Stimulated activated naive CD8-positive, alpha-beta T cell treated with anti-CD3 and anti-CD28 coated beads, Interleukin-15, Interleukin-2, amounts not matched to agents 100 U/mL and 50 U/mL, for 24 hours (primary cell): Measurements from ENCODE around the gene RAP1GAP2.
"Not testable (repeated sequence)": the region's sequence is repeated elsewhere in the genome, so short reads cannot be mapped to it uniquely, and the experiment has no call there.

Experiments
- ATAC-seq: fragments of 150-1000 bp; cut with Tn5 transposase; one replicate; pipeline ENCODE4 v1.10.0; 2021
- DNase-seq: peaks from one replicate; pipeline ENCODE4 v3.0.0; 2021

The RAP1GAP2 gene

DNA sequence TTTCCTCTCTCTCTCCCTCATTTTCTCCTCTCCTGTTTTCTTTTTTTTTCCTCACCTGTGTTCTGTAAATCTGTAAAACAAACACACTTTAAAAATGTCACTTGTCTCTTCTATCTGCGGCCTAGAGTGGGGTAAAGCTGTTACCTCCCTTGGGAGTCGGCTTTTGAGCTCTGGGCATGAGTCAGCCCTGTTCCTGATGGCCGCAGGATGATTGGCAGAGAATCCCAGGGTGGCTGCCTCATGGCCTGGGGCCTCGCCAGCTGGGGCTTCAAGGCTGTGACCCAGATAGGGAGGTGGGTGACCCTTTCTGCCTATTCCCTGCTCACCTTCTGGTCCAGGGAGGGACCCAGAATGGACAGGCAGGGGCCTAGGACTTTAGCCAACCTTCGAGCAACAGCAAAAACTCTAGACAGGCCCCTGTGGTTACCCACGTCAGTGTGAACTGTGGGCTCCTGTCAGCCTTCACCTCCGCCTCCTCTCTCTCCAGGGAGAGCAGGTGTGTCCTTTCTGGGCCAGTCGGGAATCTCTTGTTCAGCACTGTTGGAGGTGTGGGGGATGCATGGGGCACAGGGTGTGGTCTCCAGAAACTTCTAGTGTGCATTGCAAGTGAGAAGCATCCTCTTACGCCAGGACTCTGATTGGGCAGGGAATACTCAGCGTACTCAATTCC, 87.4 kb downstream of the RAP1GAP2 start:
- no peak for ATAC-seq
- DNase-seq: no peak

- DNase-seq (no peak), ATAC-seq (no peak)
These were observed 89.5 kb downstream of the RAP1GAP2 start for GRCh38 chr17:2885733-2886132.

- no peak for DNase-seq
- ATAC-seq: no peak
These were observed 92.1 kb downstream of the RAP1GAP2 start for GRCh38 chr17:2888326-2888725.

GRCh38 chr17:2889256-2889655, 93.0 kb downstream of the RAP1GAP2 start:
- ATAC-seq (no peak), DNase-seq (no peak)

- not testable (repeated sequence) for DNase-seq, ATAC-seq
These were observed 94.5 kb downstream of the RAP1GAP2 start for GRCh38 chr17:2890778-2891177.

- DNase-seq (no peak), ATAC-seq (peak; percentile 77)
These were observed 96.2 kb downstream of the RAP1GAP2 start for GRCh38 chr17:2892305-2892971.

DNA sequence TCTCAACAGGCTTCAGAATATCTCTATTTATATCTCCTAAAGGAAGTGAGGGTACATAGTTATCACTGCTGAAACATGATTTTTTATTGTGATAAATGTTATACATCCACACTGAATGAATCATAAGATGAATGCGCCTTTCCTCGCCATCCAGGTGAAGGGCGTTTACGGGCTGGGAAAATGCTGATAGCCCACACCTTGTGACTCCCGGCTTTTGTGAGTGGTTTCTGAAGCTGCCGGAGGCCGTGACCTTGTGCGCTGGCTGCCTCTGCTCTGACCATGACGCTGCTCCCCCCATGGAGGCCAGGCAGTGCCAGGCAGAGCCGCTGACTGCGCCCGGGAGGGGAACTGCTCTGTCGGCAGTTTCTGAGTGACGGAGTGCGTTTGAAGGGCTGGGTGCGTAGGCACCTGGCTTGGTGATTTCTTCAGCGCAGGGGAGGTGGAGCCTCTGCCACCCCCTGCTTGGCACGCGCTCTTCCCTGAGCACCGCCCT, 97.2 kb downstream of the RAP1GAP2 start:
- no peak for ATAC-seq

DNA sequence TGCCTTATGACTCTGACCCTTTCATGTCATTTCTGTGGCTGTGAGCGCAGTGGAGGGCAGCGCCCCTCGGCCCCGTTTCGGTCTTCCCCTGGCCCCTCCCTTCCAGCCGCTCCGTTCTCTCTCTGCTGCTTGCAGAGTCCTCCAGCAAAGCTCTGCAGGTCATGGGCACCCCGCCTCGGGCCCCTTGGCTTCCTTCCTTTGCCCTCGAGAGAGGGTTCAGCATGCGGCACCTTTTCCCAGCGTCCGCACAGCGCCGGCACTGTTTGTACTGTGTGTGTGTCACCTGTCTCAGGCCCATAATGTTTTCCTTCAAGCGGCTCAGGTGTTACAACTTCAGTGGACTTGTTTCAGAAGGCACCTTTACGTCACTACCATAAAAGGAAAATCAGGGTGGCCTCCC, 98.5 kb downstream of the RAP1GAP2 start:
- ATAC-seq: no peak
- no peak for DNase-seq

More for the DNA sequence above, 97.2 kb downstream of the RAP1GAP2 start:
- no peak for DNase-seq

DNA sequence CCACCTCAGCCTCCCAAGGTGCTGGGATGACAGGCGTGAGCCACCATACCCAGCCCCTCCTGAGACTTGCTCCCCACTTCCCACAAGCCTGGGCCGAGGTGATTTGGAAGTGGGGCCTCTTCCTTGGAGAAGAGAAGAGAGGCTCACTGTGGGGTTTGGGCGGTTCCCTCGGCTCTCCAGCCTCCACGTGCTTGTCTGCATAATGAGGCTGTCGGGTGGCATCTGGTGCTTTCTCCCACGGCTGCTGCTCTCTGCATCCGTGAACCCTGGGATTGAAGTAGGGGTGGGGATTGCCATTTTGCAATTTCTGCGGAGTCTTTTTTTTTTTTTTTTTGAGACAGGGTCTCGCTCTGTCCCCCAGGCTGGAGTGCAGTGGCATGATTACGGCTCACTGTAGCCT, 101.4 kb downstream of the RAP1GAP2 start:
- ATAC-seq: no peak

DNA sequence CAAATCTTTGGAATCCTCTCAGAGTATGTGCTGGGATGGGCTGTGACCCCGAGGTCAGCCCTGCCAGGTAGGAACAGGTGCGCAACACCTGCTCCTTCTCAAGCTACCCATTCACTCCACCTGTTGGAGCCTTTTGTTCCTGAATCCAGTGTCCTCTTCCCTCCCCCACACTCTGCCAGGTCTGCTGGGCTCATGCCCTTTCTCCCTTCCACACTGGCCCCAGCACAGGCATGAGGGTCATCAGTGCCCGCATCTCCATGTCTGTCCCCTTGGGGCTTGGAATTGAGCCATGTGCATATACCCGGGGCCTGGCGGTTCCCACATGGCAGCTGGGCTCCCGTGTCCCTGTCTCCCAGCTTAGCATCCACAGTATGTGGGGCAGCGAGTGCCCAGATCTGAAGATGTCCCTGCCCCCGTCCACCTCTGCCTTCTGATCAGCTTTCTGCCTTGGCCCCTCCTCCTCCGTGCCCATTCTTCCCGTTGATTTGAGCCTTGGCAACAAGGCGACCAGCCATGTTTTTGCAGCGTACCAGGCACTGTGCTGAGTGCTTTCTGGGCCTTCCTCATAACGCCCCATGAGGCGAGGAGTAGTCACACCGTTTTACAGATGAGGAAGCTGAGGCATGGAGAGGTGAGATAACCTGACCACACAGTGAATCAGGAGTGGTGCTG, 102.2 kb downstream of the RAP1GAP2 start:
- no peak for ATAC-seq
- no peak for DNase-seq

More for the DNA sequence above, 101.4 kb downstream of the RAP1GAP2 start:
- no peak for DNase-seq

DNA sequence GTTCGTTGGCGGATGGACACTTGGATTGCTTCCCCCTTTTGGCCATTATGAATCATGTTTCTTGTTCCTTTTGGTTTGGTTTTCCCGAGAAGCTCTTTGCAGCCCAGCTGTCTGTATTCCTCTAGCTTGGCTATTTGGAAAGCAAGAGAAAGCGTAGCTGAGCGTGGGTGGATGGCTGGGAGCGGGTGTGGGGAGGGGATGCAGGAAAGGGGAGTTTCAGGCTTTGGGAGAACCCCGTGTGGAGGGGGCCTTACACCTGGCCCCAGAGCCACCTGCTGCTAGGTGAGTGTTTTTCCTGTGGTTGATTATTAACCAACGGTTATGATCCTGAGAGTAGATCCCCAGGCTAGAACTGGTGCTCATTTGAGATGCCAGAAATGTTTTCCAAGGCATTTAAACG, 103.7 kb downstream of the RAP1GAP2 start:
- ATAC-seq: no peak
- DNase-seq: no peak

- no peak for ATAC-seq
These were observed 104.6 kb downstream of the RAP1GAP2 start for GRCh38 chr17:2900842-2901241.

GRCh38 chr17:2901582-2901981, 105.3 kb downstream of the RAP1GAP2 start:
- ATAC-seq: no peak
- no peak for DNase-seq

More at GRCh38 chr17:2900842-2901241, 104.6 kb downstream of the RAP1GAP2 start:
- DNase-seq: no peak

GRCh38 chr17:2902546-2902945, 106.3 kb downstream of the RAP1GAP2 start:
- no peak for ATAC-seq
- DNase-seq: no peak

- ATAC-seq (no peak), DNase-seq (no peak)
These were observed 107.1 kb downstream of the RAP1GAP2 start for GRCh38 chr17:2903193-2903974.

DNA sequence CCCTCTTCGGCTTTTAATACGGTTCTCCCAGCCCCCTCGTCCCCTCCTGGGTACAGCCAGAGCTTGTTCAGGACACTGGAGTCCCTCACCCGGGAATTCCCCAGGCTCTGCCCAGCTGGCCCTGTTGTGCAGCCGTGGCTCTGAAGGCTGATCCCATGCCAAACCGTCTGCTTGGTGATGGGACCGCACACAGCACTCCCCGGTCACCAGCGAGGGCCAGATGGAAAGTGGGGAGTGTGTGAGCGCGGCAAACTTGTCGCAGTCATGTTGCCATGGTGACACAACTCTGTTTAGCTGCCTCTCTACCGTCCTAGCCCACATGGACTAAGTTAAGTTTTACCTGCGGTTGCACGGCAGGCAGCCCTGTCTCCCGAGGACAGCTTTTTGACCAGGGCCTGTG, 107.9 kb downstream of the RAP1GAP2 start:
- no peak for ATAC-seq
- DNase-seq: no peak

- ATAC-seq: no peak
- no peak for DNase-seq
These were observed 109.0 kb downstream of the RAP1GAP2 start for GRCh38 chr17:2905269-2905668.

DNA sequence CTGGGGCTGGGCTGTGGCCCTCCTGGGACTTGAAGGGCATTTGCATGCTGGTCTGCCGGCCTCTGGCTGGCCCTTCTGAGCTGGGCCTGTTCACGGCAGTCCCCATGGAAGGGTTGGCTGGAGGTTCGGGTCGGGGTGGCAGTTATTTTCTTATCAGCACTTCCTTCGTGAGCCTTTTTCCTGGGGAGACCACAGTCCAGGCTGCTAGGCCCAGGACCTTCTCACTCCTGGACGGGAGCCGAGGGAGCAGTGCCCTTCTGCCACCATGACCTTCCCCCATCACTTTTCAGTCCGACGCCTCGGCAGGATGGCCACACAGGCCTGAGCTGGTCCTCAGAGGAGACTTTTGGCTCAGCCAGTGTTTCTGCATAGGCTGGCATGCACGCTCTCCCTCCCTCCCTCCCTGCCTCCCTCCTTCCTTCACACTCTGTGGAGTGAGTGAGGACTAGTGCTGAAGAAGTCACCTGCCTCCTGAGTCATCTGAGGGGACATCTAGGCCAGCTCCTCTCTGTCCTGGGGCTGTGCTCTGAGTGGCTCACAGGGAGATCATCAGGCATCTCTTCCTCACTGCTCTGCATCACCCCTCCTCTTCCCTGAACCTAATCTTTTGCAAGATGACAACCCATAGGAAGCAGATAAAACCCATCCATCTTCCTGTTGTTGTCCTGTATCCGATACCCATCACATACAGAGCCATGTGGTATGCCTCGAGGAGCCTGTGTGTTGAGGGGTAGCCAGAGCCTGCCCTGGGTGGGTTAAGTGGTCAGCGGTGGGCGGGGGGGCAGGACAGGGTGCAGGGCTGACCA, 109.7 kb downstream of the RAP1GAP2 start:
- no peak for ATAC-seq

DNA sequence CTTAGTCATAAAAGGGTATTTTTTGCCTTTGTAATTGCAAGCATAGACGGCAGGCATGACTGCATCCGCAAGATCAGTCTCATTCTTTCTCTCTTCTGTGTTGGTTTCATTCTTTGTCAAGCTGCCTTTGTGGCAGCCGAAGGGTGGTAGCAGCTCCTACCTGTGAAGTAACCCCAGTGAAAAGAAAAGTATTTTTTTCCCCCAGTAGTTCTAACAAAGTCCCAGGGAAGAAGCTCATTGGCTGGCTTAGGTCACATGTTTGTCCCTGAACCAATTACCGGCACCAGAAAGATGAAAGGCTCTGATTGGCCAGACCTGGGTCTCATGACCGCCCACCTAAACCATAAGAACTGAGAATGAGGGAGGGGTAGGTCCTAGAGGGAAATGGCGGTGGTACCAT, 110.7 kb downstream of the RAP1GAP2 start:
- DNase-seq (peak; percentile 23), ATAC-seq (peak; percentile 87)

More for the DNA sequence above, 109.7 kb downstream of the RAP1GAP2 start:
- DNase-seq: no peak

- DNase-seq: no peak
- no peak for ATAC-seq
These were observed 113.1 kb downstream of the RAP1GAP2 start for GRCh38 chr17:2909175-2909845.

DNA sequence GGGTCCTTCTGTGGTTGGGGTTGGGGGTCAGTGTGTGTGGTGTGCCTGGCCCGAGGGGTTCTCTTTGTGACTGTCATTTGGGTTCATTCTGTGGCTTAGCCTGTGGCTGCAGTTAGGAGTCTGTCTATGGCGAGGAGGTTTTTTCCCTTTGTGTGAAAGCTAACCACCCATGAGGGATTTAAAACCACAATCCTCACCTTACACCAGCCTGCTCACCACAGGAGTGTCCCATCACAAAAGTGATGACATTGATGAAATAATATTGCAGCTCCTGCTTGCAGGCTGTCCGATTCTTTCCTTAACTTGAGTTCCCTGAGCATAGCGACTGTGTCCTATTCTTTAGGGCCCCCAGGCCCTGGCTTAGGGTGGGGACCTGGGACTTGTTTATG, 113.6 kb downstream of the RAP1GAP2 start:
- DNase-seq: no peak
- no peak for ATAC-seq
